SK-N-DZ (cell line): ENCODE data around the gene NR2C2.
"Not testable (repeated sequence)": the region's sequence is repeated elsewhere in the genome, so short reads cannot be mapped to it uniquely, and the experiment has no call there.

Experiments
- DNase-seq: peaks from one replicate; pipeline ENCODE4 v3.0.0-alpha.2; 2015; ENCODE audit warnings: low spot score

NR2C2 gene

GRCh38 chr3:14957925-14958324 lies 10.5 kb downstream of the NR2C2 start:
- no peak for DNase-seq

GRCh38 chr3:14959359-14959943 lies 12.1 kb downstream of the NR2C2 start:
- no peak for DNase-seq

GRCh38 chr3:14962762-14963161 lies 15.4 kb downstream of the NR2C2 start:
- no peak for DNase-seq

GRCh38 chr3:14967285-14967684 lies 19.9 kb downstream of the NR2C2 start:
- DNase-seq: no peak

- no peak for DNase-seq
Measured at GRCh38 chr3:14969671-14970070, 22.3 kb downstream of the NR2C2 start.

- no peak for DNase-seq
Measured at GRCh38 chr3:14976317-14976716, 28.9 kb downstream of the NR2C2 start.

GRCh38 chr3:14980689-14981088 lies 33.3 kb downstream of the NR2C2 start:
- no peak for DNase-seq

- DNase-seq: no peak
Measured at GRCh38 chr3:14984581-14985113, 37.3 kb downstream of the NR2C2 start.

GRCh38 chr3:14988988-14989394 lies 41.6 kb downstream of the NR2C2 start:
- DNase-seq: peak; percentile 50

GRCh38 chr3:14989943-14990779 lies 42.8 kb downstream of the NR2C2 start:
- peak; percentile 81 for DNase-seq

- no peak for DNase-seq
Measured at GRCh38 chr3:14990780-14991148, 43.4 kb downstream of the NR2C2 start.

- no peak for DNase-seq
Measured at GRCh38 chr3:14991151-14991742, 43.9 kb downstream of the NR2C2 start.

- DNase-seq: no peak
Measured at GRCh38 chr3:14991818-14992612, 44.6 kb downstream of the NR2C2 start.

- no peak for DNase-seq
Measured at GRCh38 chr3:14997941-14998340, 50.6 kb downstream of the NR2C2 start.

- DNase-seq: not testable (repeated sequence)
Measured at GRCh38 chr3:14999182-14999581, 51.8 kb downstream of the NR2C2 start.

- no peak for DNase-seq
Measured at GRCh38 chr3:15007681-15008141, 60.3 kb downstream of the NR2C2 start.

GRCh38 chr3:15009167-15009566 lies 61.8 kb downstream of the NR2C2 start:
- DNase-seq: no peak

- DNase-seq: no peak
Measured at GRCh38 chr3:15010664-15011063, 63.3 kb downstream of the NR2C2 start.

- DNase-seq: no peak
Measured at GRCh38 chr3:15011174-15011573, 63.8 kb downstream of the NR2C2 start.

- no peak for DNase-seq
Measured at GRCh38 chr3:15014606-15015328, 67.4 kb downstream of the NR2C2 start.

- no peak for DNase-seq
Measured at GRCh38 chr3:15015456-15015855, 68.1 kb downstream of the NR2C2 start.
